Fibroblast of peridontal ligament (primary cell): ENCODE results near the gene GAK.

Experiments
- DNase-seq: peaks from one replicate; pipeline ENCODE4 v3.0.0-alpha.2; 2010; ENCODE audit errors: extremely low read depth

GAK gene

GRCh38 chr4:890036-890695 lies 42.0 kb downstream of the GAK start:
- DNase-seq, result no peak

GRCh38 chr4:889516-889915 lies 42.6 kb downstream of the GAK start:
- DNase-seq, result no peak

- DNase-seq, result no peak
Observed at GRCh38 chr4:888029-888428, 44.1 kb downstream of the GAK start.

- DNase-seq, result no peak
Observed at GRCh38 chr4:887034-887763, 44.9 kb downstream of the GAK start.

- DNase-seq, result peak; percentile 2
Observed at GRCh38 chr4:886244-886643, 45.9 kb downstream of the GAK start.

GRCh38 chr4:885353-885752 lies 46.8 kb downstream of the GAK start:
- no peak for DNase-seq

- DNase-seq, result no peak
Observed at GRCh38 chr4:884896-885295, 47.2 kb downstream of the GAK start.

GRCh38 chr4:884259-884658 lies 47.9 kb downstream of the GAK start:
- no peak for DNase-seq

- no peak for DNase-seq
Observed at GRCh38 chr4:883377-884095, 48.6 kb downstream of the GAK start.

- DNase-seq, result no peak
Observed at GRCh38 chr4:882646-883045, 49.5 kb downstream of the GAK start.

GRCh38 chr4:881709-882108 lies 50.4 kb downstream of the GAK start:
- DNase-seq, result no peak

GRCh38 chr4:880684-881405 lies 51.3 kb downstream of the GAK start:
- DNase-seq, result no peak

GRCh38 chr4:879729-880077 lies 52.4 kb downstream of the GAK start:
- no peak for DNase-seq

- DNase-seq, result no peak
Observed at GRCh38 chr4:878796-879728, 53.1 kb downstream of the GAK start.

GRCh38 chr4:877502-877901 lies 54.6 kb downstream of the GAK start:
- DNase-seq, result no peak

GRCh38 chr4:876780-877179 lies 55.3 kb downstream of the GAK start:
- DNase-seq, result no peak

GRCh38 chr4:875818-876423 lies 56.2 kb downstream of the GAK start:
- DNase-seq, result no peak

GRCh38 chr4:874971-875817 lies 56.9 kb downstream of the GAK start:
- no peak for DNase-seq

GRCh38 chr4:874056-874455 lies 58.1 kb downstream of the GAK start:
- DNase-seq, result no peak
